Kidney (tissue), 14 donors: ENCODE data around the gene EIF2S3. TPM values are rescaled to one million over a fixed set of nuclear protein-coding genes. Genes with fewer than 3 reads are reported as not detected.
A peak's percentile ranks its signal among the peaks of the same experiment; 100 is the strongest.

ENCODE experiments used
- DNase-seq, 5 donors: peaks; one replicate each; pipeline ENCODE4 v3.0.0-alpha.2; 2013 to 2020
- FAIRE-seq: peaks from 2 replicates; lab custom pipeline; 2012; peaks lifted over from hg19 to GRCh38; lab: Jason Lieb, UNC
- H3K27ac ChIP-seq, 2 donors: one replicate each; pipeline ENCODE4 v1.7.0; 2013; ENCODE audit warnings: low read depth in 2 of 2, low read length in 2 of 2, inconsistent platforms in 1 of 2
- H3K27me3 ChIP-seq: one replicate; pipeline ENCODE4 v1.7.1; 2013; ENCODE audit warnings: low read length, inconsistent platforms; ENCODE audit not compliant: control insufficient read depth, insufficient read depth
- H3K36me3 ChIP-seq, 3 donors: one replicate each; pipeline versions ENCODE4 v1.7.0 to v1.7.1; 2013; ENCODE audit warnings: low read length in 3 of 3, control low read depth in 1 of 3, inconsistent platforms in 1 of 3; ENCODE audit not compliant: insufficient read depth in 3 of 3, control insufficient read depth in 2 of 3
- H3K4me1 ChIP-seq, 3 donors: one replicate each; pipeline versions ENCODE4 v1.7.0 to v1.7.1; 2013; ENCODE audit warnings: low read length in 3 of 3, inconsistent platforms in 1 of 3, low read depth in 1 of 3; ENCODE audit not compliant: control insufficient read depth in 2 of 3, insufficient read depth in 2 of 3
- H3K4me3 ChIP-seq, 3 donors: one replicate each; pipeline versions ENCODE4 v1.7.0 to v1.8.1; 2013; ENCODE audit warnings: low read length in 3 of 3, control low read depth in 1 of 3, inconsistent platforms in 1 of 3
- H3K9ac ChIP-seq, 3 donors: one replicate each; pipeline versions ENCODE4 v1.7.0 to v1.7.1; 2013; ENCODE audit warnings: low read length in 3 of 3, control low read depth in 1 of 3, inconsistent platforms in 1 of 3
- H3K9me3 ChIP-seq, 3 donors: one replicate each; pipeline versions ENCODE4 v1.7.0 to v1.7.1; 2013; ENCODE audit warnings: low read length in 3 of 3, control low read depth in 1 of 3, inconsistent platforms in 1 of 3; ENCODE audit not compliant: control insufficient read depth in 2 of 3, insufficient read depth in 1 of 3
- intact Hi-C: fragments of 100-400 bp; cut with DNase I; formaldehyde crosslinking; loops from one replicate; pipeline ENCODE4 v1.11.1; 2022
- polyA plus RNA-seq: library from polyadenylated mRNA; stranded (reverse); fragments of 350-450 nt; fragmentation: Illumina TruSeq; extraction: RNeasy Lipid Tissue Mini Kit (QIAGEN cat#74804); gene quantifications from one replicate; pipeline ENCODE4 v1.2.3, GENCODE V29; 2014; ENCODE audit warnings: low read depth, low replicate concordance; ENCODE audit not compliant: insufficient read depth
- total RNA-seq: library from RNA; stranded (reverse); fragmentation: NEBNext Ultra II Directional; extraction: Animal tissue kit (Norgen Biotek cat#: 25700); gene quantifications from one replicate; pipeline ENCODE4 v1.2.1, GENCODE V29; 2021
- TF ChIP-seq, protein P1 (sequence below): IDR thresholded peaks from 3 replicates; pipeline ENCODE4 v1.5.1; 2012; ENCODE audit warnings: mild to moderate bottlenecking, moderate library complexity, borderline replicate concordance; ENCODE audit not compliant: insufficient read depth; ENCODE audit errors: extremely low read depth
- donor health status: control.
- donor health status: control.
- donor health status: control.
- donor health status: control.
- donor health status: control.
- donor health status: DM: yes; HTN: yes; CAD: no.
- donor health status: Normal renal cell carcinoma (clear cell type).

Gene EIF2S3
- total and polyA plus RNA-seq, 2 donors from 2014 or later = 54.3 to 173 TPM

DNA sequence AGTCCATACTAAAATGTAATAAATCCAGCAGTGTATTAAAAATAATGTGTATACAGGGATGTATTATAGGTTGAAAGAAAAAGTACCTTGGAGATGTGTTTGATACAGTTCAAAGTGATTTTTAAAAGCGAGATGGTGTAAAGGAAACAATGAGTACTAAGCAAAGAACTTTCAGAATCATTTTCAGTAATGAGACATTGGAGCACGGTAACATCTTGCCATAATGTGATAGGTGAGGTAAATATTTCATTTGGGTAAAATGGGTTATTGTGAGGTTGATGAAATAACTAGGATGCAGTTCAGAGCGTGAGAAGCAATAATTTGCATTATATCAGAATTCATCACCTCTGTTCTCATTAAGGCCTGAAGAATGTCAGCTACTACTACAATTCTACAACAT lies 25.9 kb downstream of the EIF2S3 start:
- DNase-seq = no peak
- Histone ChIP-seq H3K9ac (no peak overlapping the region), H3K9me3 (no peaks in the 10 kb centered on the region), H3K4me3 (no peak overlapping the region), H3K36me3 (peaks cover 0 to 4% (median 0%) of the 10 kb centered on the region in 3 donors), H3K27me3 (no peaks in the 10 kb centered on the region), H3K4me1 (no peaks in the 10 kb centered on the region), H3K27ac (no peak overlapping the region)
- TF ChIP-seq, protein P1, sequence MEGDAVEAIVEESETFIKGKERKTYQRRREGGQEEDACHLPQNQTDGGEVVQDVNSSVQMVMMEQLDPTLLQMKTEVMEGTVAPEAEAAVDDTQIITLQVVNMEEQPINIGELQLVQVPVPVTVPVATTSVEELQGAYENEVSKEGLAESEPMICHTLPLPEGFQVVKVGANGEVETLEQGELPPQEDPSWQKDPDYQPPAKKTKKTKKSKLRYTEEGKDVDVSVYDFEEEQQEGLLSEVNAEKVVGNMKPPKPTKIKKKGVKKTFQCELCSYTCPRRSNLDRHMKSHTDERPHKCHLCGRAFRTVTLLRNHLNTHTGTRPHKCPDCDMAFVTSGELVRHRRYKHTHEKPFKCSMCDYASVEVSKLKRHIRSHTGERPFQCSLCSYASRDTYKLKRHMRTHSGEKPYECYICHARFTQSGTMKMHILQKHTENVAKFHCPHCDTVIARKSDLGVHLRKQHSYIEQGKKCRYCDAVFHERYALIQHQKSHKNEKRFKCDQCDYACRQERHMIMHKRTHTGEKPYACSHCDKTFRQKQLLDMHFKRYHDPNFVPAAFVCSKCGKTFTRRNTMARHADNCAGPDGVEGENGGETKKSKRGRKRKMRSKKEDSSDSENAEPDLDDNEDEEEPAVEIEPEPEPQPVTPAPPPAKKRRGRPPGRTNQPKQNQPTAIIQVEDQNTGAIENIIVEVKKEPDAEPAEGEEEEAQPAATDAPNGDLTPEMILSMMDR = no peak
- intact Hi-C loops = no loop called here
- FAIRE-seq = no peak

DNA sequence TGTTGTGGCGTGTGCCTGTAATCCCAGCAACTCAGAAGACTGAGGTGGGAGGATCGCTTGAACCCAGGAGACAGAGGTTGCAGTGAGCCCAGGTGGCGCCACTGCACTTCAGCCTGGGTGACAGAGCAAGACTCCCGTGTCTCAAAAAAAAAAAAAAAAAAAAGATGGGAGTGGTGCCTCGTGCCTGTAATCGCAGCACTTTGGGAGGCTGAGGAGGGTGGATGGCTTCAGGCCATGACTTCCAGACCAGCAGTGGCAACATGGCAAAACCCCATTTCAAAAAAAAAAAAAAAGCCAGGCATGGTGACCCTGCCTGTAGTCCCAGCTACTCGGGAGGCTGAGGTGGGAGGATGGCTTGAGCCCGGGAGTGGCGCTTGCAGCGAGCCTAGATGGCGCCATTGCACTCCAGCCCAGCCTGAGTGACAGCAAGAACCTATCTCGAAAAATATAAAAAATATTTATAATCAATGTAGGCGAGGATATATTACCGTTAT lies 27.0 kb downstream of the EIF2S3 start:
- no peaks in the 10 kb centered on the region for H3K4me1 ChIP-seq
- intact Hi-C loops = no loop called here
- peak; percentile 75 for FAIRE-seq

DNA sequence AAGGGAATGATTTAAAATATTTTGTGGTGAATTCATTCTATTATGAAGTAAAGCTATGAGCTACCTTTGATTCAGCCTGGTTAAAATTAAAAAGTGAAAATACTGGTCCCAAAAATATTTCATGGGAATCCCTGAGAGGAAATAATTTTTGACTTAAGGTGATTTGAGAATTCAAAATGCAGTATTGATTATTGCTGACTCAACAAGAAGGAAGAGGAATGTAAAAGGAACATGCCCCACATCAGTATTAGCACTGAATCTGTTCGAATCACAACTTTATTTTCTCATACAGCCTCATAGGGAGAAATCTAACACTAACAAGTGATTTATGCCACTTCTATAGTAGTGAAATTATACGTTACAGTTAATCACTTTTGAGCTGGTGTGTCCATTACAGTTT lies 27.7 kb downstream of the EIF2S3 start:
- Histone ChIP-seq H3K4me1 (no peaks in the 10 kb centered on the region), H3K36me3 (peaks cover 0 to 3% (median 0%) of the 10 kb centered on the region in 3 donors), H3K9ac (no peak overlapping the region), H3K27me3 (no peaks in the 10 kb centered on the region), H3K4me3 (no peak overlapping the region), H3K27ac (no peak overlapping the region), H3K9me3 (no peaks in the 10 kb centered on the region)
- TF ChIP-seq, protein P1 = no peak
- intact Hi-C loops = no loop called here
- DNase-seq (no peak), FAIRE-seq (no peak)

More for the DNA sequence above, 27.0 kb downstream of the EIF2S3 start:
- Histone ChIP-seq H3K27me3 (no peaks in the 10 kb centered on the region), H3K9me3 (no peaks in the 10 kb centered on the region), H3K27ac (no peak overlapping the region), H3K4me3 (no peak overlapping the region), H3K36me3 (peaks cover 0 to 4% (median 0%) of the 10 kb centered on the region in 3 donors), H3K9ac (no peak overlapping the region)
- DNase-seq = peak in 4 of 5 donors; percentile 29 to 39 (median 34)
- TF ChIP-seq, protein P1 = no peak

DNA sequence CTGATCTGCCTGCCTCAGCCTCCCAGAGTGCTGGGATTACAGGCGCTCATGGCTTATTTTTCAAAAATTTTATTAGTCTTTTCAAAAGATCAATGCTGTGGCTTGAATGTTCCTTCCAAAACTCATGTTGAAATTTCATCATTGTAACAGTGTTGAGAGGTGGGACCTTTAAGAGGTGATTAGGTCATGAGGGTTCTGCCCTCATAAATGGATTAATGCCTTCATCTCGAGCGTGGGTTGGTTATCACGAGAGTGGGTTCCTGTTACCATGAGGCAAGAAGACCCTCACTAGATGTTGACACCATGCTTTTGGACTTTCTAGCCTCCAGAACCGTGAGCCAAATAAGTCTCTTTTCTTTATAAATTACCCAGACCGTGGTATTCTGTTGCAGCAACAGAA lies 30.3 kb downstream of the EIF2S3 start:
- FAIRE-seq = no peak
- TF ChIP-seq, protein P1 = no peak
- H3K4me1 ChIP-seq = no peaks in the 10 kb centered on the region
- H3K4me3 ChIP-seq = no peak overlapping the region
- H3K27me3 ChIP-seq = no peaks in the 10 kb centered on the region
- H3K36me3 ChIP-seq = no peaks in the 10 kb centered on the region
- H3K9me3 ChIP-seq = no peaks in the 10 kb centered on the region
- H3K9ac ChIP-seq = no peak overlapping the region
- no peak overlapping the region for H3K27ac ChIP-seq
- no peak for DNase-seq
- intact Hi-C loops = no loop called here
